HEK293 (cell line): ENCODE data around the gene ALKBH3.

Source experiments
- CTCF ChIA-PET: fragments of 350-600 bp; formaldehyde crosslinking; extraction: SDS; loops from one replicate; lab custom pipeline; 2021; ENCODE audit warnings: antibody characterized with exemption; lab: Yijun Ruan, JAX
- POLR2A ChIA-PET: fragments of 300-600 bp; formaldehyde crosslinking; extraction: SDS; loops from one replicate; lab custom pipeline; 2020; ENCODE audit warnings: antibody characterized with exemption, inconsistent platforms; lab: Yijun Ruan, JAX
- H3K27ac ChIP-seq: fragments of 200-500 bp; sonication (Bioruptor generic); 2 replicates; pipeline ENCODE4 v1.5.1; 2014; ENCODE audit warnings: low read depth, low read length, control low read depth, inconsistent platforms; ENCODE audit errors: extremely low read depth
- H3K36me3 ChIP-seq, 2 experiments: fragments of 200-500 bp in 1 of 2; sonication (Bioruptor generic) in 1 of 2; 1 replicate in 1 of 2; 2 replicates in 1 of 2; pipeline ENCODE4 v1.5.1; 2014 to 2017; ENCODE audit warnings: inconsistent platforms in 2 of 2, low read length in 2 of 2; ENCODE audit not compliant: control insufficient read depth in 2 of 2, insufficient read depth in 1 of 2
- H3K4me1 ChIP-seq: fragments of 200-500 bp; sonication (Bioruptor generic); 2 replicates; pipeline ENCODE4 v1.5.1; 2014; ENCODE audit warnings: mild to moderate bottlenecking, low read length, inconsistent platforms; ENCODE audit not compliant: control insufficient read depth, insufficient read depth
- H3K4me3 ChIP-seq: 2 replicates; pipeline ENCODE4 v1.5.1; 2011; ENCODE audit warnings: low read depth, mild to moderate bottlenecking, control low read depth, low read length, moderate library complexity
- H3K9me3 ChIP-seq: fragments of 200-500 bp; sonication (Bioruptor generic); 2 replicates; pipeline ENCODE4 v1.5.1; 2014; ENCODE audit warnings: low read depth, low read length, inconsistent platforms; ENCODE audit not compliant: control insufficient read depth, insufficient read depth
- GLIS1 ChIP-seq: fragments of 450-650 bp; formaldehyde crosslinking; IDR thresholded peaks from 2 replicates; pipeline ENCODE4 v1.5.1; 2016; ENCODE audit warnings: missing biosample characterization, missing genetic modification characterization
- MZF1 ChIP-seq: fragments of 450-650 bp; formaldehyde crosslinking; IDR thresholded peaks from 2 replicates; pipeline ENCODE4 v1.5.1; 2017; ENCODE audit warnings: missing biosample characterization, missing genetic modification characterization, borderline replicate concordance
- TRIM28 ChIP-seq: IDR thresholded peaks from 2 replicates; pipeline ENCODE4 v1.6.1; 2011; ENCODE audit warnings: low read length, control low read depth, borderline replicate concordance
- WT1 ChIP-seq: fragments of 450-650 bp; formaldehyde crosslinking; IDR thresholded peaks from 2 replicates; pipeline ENCODE4 v1.5.1; 2016; ENCODE audit warnings: missing biosample characterization, missing genetic modification characterization
- ZFP37 ChIP-seq: fragments of 450-650 bp; formaldehyde crosslinking; IDR thresholded peaks from 2 replicates; pipeline ENCODE4 v1.5.1; 2016; ENCODE audit warnings: missing biosample characterization, missing genetic modification characterization
- ZNF112 ChIP-seq: fragments of 450-650 bp; formaldehyde crosslinking; IDR thresholded peaks from 2 replicates; pipeline ENCODE4 v1.5.0; 2017; ENCODE audit warnings: missing biosample characterization, missing genetic modification characterization
- ZNF140 ChIP-seq: fragments of 450-650 bp; formaldehyde crosslinking; IDR thresholded peaks from 2 replicates; pipeline ENCODE4 v1.5.1; 2016; ENCODE audit warnings: missing biosample characterization, missing genetic modification characterization
- ZNF174 ChIP-seq: fragments of 450-650 bp; formaldehyde crosslinking; IDR thresholded peaks from 2 replicates; pipeline ENCODE4 v1.5.0; 2017; ENCODE audit warnings: missing biosample characterization, mild to moderate bottlenecking, missing genetic modification characterization
- ZNF175 ChIP-seq: fragments of 450-650 bp; formaldehyde crosslinking; IDR thresholded peaks from 2 replicates; pipeline ENCODE4 v1.5.1; 2016; ENCODE audit warnings: missing biosample characterization, missing genetic modification characterization
- ZNF211 ChIP-seq: fragments of 450-650 bp; formaldehyde crosslinking; IDR thresholded peaks from 2 replicates; pipeline ENCODE4 v1.5.1; 2016; ENCODE audit warnings: low read depth, missing biosample characterization, missing genetic modification characterization
- ZNF350 ChIP-seq: fragments of 450-650 bp; formaldehyde crosslinking; IDR thresholded peaks from 2 replicates; pipeline ENCODE4 v1.5.0; 2017; ENCODE audit warnings: missing biosample characterization, mild to moderate bottlenecking, missing genetic modification characterization
- ZNF394 ChIP-seq: fragments of 450-650 bp; formaldehyde crosslinking; IDR thresholded peaks from 2 replicates; pipeline ENCODE4 v1.5.1; 2016; ENCODE audit warnings: missing biosample characterization, missing genetic modification characterization, mild to moderate bottlenecking, moderate library complexity, borderline replicate concordance
- ZNF473 ChIP-seq: fragments of 450-650 bp; formaldehyde crosslinking; IDR thresholded peaks from 2 replicates; pipeline ENCODE4 v1.5.1; 2017; ENCODE audit warnings: missing biosample characterization, missing genetic modification characterization
- ZNF660 ChIP-seq: fragments of 450-650 bp; IDR thresholded peaks from 2 replicates; pipeline ENCODE4 v1.5.1; 2018; ENCODE audit warnings: missing biosample characterization, mild to moderate bottlenecking, missing genetic modification characterization
- ZNF837 ChIP-seq: fragments of 450-650 bp; formaldehyde crosslinking; IDR thresholded peaks from 2 replicates; pipeline ENCODE4 v1.5.1; 2016; ENCODE audit warnings: missing biosample characterization, missing genetic modification characterization
- TF ChIP-seq, protein P1 (sequence below): fragments of 450-650 bp; formaldehyde crosslinking; IDR thresholded peaks from 2 replicates; pipeline ENCODE4 v1.5.1; 2016; ENCODE audit warnings: missing biosample characterization, missing genetic modification characterization
- TF ChIP-seq, protein P2 (sequence below): fragments of 450-650 bp; formaldehyde crosslinking; IDR thresholded peaks from 2 replicates; pipeline ENCODE4 v1.5.1; 2017; ENCODE audit warnings: missing biosample characterization, missing genetic modification characterization

Gene ALKBH3

DNA sequence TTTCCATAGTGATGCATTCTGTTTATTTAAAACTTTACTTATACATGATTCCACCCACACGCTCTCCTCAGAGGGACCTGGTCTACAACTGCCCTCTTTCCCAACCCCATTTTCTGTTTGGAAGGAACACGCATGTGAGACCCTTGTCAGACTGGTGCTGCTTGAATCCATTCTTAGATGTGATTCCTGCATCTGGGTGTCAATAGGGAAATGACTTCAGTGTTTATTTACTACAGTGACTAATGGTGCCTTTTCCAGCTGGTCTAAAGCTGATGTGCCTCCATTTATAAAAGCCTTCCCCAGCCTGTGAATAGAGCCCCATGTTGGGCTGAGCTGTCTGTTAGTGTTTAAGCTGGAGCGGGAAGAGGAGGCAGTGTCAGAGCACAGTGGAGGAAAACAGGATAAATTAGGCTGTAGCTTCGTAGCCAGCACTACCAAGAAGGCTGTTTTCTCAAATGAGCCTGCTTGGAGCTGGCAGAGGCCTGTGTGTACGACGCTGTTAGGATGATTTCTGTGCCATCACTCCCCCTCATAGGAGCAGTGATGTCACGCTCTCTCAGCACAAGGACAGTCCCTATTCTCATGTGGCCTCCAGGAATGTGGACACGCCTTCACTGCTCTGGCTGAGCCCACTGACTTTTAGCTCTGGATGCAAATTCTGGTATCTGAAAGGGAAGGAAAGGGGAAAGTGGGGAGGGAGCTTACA lies 42.9 kb downstream of the ALKBH3 start (continued):
- TF ChIP-seq, protein P1, sequence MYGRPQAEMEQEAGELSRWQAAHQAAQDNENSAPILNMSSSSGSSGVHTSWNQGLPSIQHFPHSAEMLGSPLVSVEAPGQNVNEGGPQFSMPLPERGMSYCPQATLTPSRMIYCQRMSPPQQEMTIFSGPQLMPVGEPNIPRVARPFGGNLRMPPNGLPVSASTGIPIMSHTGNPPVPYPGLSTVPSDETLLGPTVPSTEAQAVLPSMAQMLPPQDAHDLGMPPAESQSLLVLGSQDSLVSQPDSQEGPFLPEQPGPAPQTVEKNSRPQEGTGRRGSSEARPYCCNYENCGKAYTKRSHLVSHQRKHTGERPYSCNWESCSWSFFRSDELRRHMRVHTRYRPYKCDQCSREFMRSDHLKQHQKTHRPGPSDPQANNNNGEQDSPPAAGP, result 0 out of 2 replicates have a peak, but pooled peaks have one; percentile 23
- no peak for TF ChIP-seq ZNF473

DNA sequence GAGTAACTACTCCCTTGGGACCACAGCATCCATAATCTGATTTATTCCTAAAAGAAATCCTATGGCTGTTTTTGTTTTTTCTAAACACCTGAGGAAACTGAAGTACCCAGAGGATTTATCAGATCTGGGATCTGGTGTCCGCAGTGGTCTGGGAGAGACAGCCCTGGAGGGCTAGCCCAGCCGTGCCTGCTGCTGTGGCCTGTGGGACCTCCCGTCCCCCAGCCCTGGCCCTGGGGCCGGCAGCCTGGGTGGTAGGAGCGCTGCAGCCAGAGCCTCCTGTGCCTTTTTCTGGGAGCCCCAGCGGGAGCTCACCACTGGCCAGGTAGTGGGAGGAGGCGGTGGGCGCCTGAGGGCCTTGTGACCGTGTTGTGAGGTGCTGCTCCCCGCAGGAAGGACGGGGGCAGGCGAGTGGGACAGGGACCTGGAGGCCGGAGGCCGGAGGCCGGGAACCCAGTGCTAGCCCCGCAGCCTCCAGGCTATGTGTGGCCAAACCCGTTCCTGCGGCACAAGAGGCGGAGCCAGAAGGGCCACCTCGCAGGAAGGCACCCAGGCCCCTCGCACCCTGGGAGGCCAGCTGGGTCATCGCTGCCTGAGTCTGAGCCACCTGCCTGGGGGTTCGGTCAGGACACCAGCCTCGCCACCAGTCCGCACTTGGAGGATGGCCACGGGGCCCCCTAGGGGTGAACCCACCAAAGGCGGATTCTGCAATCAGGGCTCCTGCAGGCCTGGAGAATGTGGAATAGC lies 43.7 kb downstream of the ALKBH3 start:
- Histone ChIP-seq H3K4me3 (no peak overlapping the region), H3K9me3 (no peaks in the 10 kb centered on the region), H3K27ac (no peak overlapping the region), H3K36me3 (peaks cover 0 to 29% of the 10 kb centered on the region in 2 experiments; a peak in 1 of 3 replicates), H3K4me1 (no peaks in the 10 kb centered on the region)
- ChIA-PET POLR2A (interaction anchor here (1.0 kb wide), 1 partner anchor 18 kb away, joined by 3 read pairs; the partner anchor contains the start of gene C11orf96), CTCF (interaction anchor here (0.6 to 1.6 kb wide), 4 partner anchors 9 to 139 kb away, joined by 3 to 4 read pairs (median 3); no protein-coding TSS in a partner anchor)
- no peak for TF ChIP-seq ZNF174 (tag by site-specific recombination)
- TF ChIP-seq ZNF394 (tag by site-specific recombination), result no peak
- no peak for TF ChIP-seq MZF1
- no peak for TF ChIP-seq TRIM28
- TF ChIP-seq ZNF211 (tag by site-specific recombination), result no peak
- no peak for TF ChIP-seq ZNF660 (tag by site-specific recombination)
- TF ChIP-seq ZNF140 (tag by site-specific recombination), result no peak
- no peak for TF ChIP-seq WT1 (tag by site-specific recombination)
- no peak for TF ChIP-seq ZNF112 (tag by site-specific recombination)
- no peak for TF ChIP-seq ZNF837
- no peak for TF ChIP-seq ZNF175 (tag by site-specific recombination)
- no peak for TF ChIP-seq ZFP37 (tag by site-specific recombination)
- no peak for TF ChIP-seq ZNF350
- TF ChIP-seq, all 188 proteins: peak for 0

DNA sequence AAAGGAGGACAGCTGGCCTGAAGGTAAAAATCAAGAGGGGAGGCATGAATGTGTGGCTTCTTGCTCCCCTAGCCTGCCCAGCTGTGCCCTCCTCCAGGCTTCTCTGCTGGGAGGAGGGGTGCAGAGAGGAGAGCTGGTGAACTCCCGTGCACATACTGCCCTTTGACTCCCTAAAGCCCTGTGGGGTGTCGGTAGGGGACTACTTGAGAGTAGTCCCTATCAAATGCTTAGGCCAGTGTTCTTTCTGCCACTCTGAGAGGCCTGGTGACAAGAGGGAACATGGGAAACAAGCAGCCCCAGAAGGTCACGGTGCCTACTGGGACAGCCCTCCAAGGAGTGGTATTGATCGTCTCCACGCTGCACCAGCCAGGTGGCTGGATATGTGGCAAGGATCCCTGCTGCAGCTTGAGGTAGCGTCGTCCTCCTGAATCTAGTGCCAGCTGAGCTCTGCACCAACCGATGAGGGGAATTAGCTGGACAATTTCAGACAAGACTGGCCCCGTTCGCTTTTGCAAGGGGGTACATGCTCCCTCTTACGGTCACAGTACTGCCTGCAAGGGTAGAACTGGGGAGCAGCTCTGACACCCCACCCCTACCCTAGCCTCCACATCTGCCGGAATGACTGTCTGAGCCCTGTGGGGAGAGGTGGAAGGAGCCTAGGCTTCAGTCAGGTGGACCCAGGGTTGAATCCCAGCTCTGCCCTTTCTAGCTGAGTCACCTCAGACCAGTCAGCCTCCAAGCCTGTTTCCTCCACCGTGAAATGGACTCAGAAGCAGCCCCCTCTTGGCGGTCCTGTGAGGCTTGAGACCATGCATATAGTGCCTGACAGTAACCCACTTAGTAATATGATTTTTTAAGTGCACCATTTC lies 44.7 kb downstream of the ALKBH3 start:
- Histone ChIP-seq H3K9me3 (no peaks in the 10 kb centered on the region), H3K36me3 (peaks cover 0 to 21% of the 10 kb centered on the region in 2 experiments; a peak in 1 of 3 replicates), H3K4me1 (no peaks in the 10 kb centered on the region), H3K4me3 (no peak overlapping the region), H3K27ac (no peak overlapping the region)
- TF ChIP-seq, protein P2, sequence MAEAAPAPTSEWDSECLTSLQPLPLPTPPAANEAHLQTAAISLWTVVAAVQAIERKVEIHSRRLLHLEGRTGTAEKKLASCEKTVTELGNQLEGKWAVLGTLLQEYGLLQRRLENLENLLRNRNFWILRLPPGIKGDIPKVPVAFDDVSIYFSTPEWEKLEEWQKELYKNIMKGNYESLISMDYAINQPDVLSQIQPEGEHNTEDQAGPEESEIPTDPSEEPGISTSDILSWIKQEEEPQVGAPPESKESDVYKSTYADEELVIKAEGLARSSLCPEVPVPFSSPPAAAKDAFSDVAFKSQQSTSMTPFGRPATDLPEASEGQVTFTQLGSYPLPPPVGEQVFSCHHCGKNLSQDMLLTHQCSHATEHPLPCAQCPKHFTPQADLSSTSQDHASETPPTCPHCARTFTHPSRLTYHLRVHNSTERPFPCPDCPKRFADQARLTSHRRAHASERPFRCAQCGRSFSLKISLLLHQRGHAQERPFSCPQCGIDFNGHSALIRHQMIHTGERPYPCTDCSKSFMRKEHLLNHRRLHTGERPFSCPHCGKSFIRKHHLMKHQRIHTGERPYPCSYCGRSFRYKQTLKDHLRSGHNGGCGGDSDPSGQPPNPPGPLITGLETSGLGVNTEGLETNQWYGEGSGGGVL (tag by site-specific recombination), result no peak
- peak; percentile 74 for TF ChIP-seq GLIS1 (tag by site-specific recombination)
- POLR2A ChIA-PET, result no interaction called here
- CTCF ChIA-PET, result interaction anchor here (0.6 to 1.0 kb wide), 2 partner anchors 69 to 138 kb away, joined by 3 read pairs; no protein-coding TSS in a partner anchor
